DMS53 treated with DMSO at 0.1 percent for 48 hours (cell line): ENCODE data around the gene VIM.
A peak's percentile ranks its signal among the peaks of the same experiment; 100 is the strongest.
"Not testable (repeated sequence)": the region's sequence is repeated elsewhere in the genome, so short reads cannot be mapped to it uniquely, and the experiment has no call there.

Experiments
- DNase-seq: peaks from one replicate; lab custom pipeline; 2025; ENCODE audit not compliant: unreplicated experiment; lab: John Stamatoyannopoulos, UW

The VIM gene

GRCh38 chr10:17255512-17255911 is 27.5 kb downstream of the VIM start:
- DNase-seq = no peak

DNA sequence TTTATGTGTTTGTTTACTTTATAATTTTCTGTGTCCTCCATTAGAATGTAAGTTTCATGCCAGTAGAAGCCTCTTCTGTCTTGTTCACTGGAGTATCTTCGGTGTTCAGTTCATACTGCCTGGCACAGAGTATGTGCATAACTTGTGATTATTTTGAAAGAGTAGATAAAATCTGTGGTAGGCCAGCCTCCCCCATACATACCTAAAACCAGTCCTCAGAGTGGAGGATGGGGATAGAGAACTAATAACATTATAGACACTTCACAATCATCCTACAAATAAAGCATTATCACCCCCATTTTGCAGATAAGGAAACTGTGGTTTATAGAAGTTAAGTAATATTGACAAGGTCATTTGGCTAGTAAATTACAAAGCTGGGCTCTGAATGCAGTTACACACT is 28.0 kb downstream of the VIM start:
- no peak for DNase-seq

DNA sequence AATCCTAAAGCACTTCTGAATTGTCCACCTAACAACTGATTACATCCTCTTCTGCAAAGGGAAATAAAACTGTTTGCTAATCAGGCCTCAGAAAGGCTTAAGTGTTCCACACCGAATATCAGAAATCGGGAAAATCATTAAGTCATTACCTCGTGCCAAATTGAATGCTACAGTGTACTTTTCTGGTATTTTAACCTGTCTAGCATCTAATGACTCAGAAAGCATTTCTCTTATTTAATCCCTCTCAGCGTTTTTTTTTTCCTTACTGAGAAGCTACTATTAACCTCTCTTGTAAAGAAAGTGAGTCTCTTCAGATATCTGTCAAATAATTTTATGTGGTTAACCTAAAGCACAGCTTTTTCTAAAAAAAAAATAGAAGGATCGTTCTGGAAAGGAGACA is 28.6 kb downstream of the VIM start:
- no peak for DNase-seq

DNA sequence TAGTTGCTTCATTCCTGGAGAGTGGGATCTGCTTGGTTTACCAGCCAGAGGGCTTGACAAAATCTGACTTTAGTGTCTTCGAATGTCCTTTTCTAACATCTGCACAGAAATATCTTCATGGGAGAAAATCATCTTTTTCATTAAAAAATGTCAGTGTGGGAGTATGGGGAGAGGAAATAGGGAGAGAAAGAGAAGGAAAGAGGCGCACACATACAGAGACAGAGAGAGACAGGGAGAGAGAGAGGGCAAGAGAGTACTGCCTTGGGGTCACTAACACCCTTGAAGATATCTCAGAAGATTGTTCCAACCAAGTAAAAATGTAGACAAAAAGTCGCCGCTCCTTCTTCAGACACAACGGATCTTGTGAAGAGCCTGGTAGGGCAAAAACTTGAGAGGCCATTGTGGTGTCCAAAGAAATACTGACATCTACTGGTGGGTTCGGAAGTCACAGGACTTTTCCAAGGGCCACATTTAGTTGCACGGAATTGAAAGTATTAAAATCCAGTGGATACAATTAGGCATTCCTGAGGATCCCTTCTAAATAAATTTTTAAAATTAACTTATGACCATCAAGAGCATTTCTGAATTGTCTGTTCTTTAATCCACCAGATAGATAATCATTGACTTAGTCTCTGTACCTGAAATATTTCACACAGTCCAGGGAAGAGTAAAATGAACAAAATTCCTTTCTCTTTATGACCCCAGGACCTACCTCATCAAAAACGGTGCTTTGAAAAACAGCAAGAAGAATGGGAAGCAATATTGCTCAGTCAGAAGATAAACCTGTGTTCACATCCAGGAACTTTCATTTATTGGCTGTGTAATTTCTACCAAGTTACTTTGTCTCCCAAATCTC is 29.7 kb downstream of the VIM start:
- peak; percentile 67 for DNase-seq

- no peak for DNase-seq
Measured at GRCh38 chr10:17262502-17262901, 34.5 kb downstream of the VIM start.

- DNase-seq = no peak
Measured at GRCh38 chr10:17263580-17263979, 35.5 kb downstream of the VIM start.

GRCh38 chr10:17265468-17265867 is 37.4 kb downstream of the VIM start:
- DNase-seq = no peak

GRCh38 chr10:17266549-17266948 is 38.5 kb downstream of the VIM start:
- not testable (repeated sequence) for DNase-seq

DNA sequence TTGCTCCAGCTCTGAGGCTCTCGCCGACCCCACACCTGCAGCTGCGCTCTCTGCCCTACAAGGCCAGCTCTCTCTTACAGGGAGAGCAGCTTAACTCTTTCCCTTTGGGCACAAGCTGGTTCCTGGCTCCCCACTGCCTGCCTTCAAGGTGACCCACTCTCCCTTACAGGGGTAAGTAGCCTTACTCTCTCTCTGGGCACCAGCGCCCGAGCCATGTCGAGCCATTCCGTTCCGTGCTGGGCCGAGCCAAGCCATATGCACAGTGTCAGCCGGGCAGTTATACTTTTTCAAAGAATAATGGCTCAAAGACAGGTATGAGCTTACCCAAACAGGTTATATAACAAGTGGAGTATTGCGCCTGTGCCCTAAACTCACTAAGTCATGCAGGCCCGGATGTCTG is 44.6 kb downstream of the VIM start:
- DNase-seq = no peak

GRCh38 chr10:17273403-17273802 is 45.4 kb downstream of the VIM start:
- DNase-seq = peak; percentile 80

DNA sequence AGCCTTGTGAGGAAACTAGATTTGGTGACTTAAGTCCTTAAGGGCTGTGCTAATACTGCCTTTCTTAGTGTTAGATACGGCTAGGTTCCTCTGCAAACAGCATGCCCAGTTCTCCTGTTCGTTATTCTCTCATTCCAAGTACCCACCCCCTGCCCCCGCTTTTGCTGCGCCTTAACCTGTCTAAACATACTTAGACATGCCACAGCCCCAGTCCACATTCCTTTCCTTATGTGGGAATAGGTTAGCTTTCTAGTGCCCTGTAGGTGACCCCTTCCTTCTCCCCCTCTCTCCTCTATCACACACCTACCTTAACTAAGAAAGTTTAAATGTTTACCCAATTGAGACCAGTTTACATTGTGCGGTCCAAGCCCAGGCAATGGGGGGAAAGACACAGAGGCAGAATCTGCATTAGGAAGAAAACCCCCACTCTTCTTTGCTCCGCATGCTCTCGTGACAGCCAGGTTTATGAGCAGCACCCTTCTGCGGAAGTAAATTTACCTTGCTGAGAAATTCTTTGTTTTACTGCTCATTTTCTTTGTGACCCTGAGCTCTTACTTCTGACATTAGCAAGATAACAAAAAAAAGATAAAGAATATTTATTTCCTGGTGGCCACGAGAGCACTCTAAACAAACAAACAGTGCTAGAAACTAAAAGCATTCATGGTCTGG is 48.8 kb downstream of the VIM start:
- DNase-seq = no peak

DNA sequence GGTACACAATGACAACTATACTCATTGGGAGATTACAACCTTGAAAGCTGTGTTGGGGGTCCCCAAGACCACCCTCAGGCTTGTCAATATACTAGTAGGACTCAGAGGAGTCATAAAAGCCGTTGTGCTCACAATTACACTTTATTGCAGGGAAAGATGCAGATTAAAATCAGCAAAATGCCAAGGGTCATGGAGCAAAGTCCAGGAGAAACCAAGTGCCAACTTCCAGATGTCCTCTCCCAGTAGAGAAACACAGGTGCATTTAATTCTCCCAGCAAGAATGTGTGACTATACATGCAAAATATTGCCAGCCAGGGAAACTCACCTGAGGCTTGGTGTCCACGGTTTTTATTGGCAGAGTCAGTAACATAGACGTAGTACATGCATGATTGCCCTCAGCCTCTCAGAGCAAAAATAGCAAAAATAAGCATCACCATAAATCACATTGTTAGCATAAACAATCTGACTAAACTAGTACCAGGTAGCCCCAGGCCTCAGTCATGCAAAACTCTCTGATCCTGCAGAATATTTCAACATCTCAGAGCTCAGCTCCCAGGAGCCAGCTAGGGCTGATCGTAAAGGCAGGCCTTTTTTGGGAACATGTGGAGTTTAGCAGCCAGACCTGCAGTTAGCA is 50.7 kb downstream of the VIM start:
- no peak for DNase-seq

DNA sequence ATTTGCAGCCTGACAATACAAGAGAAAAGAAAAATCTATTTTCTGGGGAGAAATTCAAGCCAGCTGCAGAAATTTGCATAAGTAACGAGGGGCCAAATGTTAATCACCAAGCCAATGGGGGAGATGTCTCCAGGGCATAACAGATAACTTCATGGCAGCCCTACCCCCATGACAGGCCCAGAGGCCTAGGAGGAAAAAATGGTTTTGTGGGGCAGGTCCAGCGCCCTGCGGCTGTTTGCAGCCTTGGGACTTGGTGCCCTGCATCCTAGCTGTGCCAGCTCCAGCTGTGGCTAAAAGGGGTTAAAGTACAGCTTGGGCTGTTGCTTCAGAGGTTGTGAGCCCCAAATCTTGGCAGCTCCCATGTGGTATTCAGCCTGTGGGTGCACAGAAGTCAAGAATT is 54.3 kb downstream of the VIM start:
- DNase-seq = no peak

- DNase-seq = no peak
Measured at GRCh38 chr10:17286562-17287550, 58.8 kb downstream of the VIM start.
